Right kidney (tissue), 1 donor: Measurements from ENCODE around the gene COG5.

ENCODE experiments used
- DNase-seq: peaks from one replicate; pipeline ENCODE4 v3.0.0-alpha.2; 2016

Gene COG5

GRCh38 chr7:107506674-107507339 is 56.9 kb downstream of the COG5 start:
- DNase-seq, result peak; percentile 9

GRCh38 chr7:107505997-107506673 is 57.6 kb downstream of the COG5 start:
- DNase-seq, result peak; percentile 2

- DNase-seq, result no peak
Observed at GRCh38 chr7:107505362-107505761, 58.4 kb downstream of the COG5 start.

- no peak for DNase-seq
Observed at GRCh38 chr7:107503687-107504086, 60.0 kb downstream of the COG5 start.

GRCh38 chr7:107502797-107503196 is 60.9 kb downstream of the COG5 start:
- DNase-seq, result no peak

GRCh38 chr7:107502154-107502553 is 61.6 kb downstream of the COG5 start:
- DNase-seq, result no peak

- no peak for DNase-seq
Observed at GRCh38 chr7:107501593-107501992, 62.1 kb downstream of the COG5 start.

- DNase-seq, result no peak
Observed at GRCh38 chr7:107499731-107500130, 64.0 kb downstream of the COG5 start.

- no peak for DNase-seq
Observed at GRCh38 chr7:107495516-107495915, 68.2 kb downstream of the COG5 start.

- DNase-seq, result no peak
Observed at GRCh38 chr7:107494884-107495283, 68.8 kb downstream of the COG5 start.

- DNase-seq, result no peak
Observed at GRCh38 chr7:107494315-107494751, 69.4 kb downstream of the COG5 start.

GRCh38 chr7:107492875-107493274 is 70.8 kb downstream of the COG5 start:
- DNase-seq, result no peak

GRCh38 chr7:107486041-107486440 is 77.7 kb downstream of the COG5 start:
- no peak for DNase-seq

- no peak for DNase-seq
Observed at GRCh38 chr7:107482571-107482970, 81.1 kb downstream of the COG5 start.

- DNase-seq, result no peak
Observed at GRCh38 chr7:107480932-107481331, 82.8 kb downstream of the COG5 start.

- DNase-seq, result no peak
Observed at GRCh38 chr7:107479303-107479702, 84.4 kb downstream of the COG5 start.

- no peak for DNase-seq
Observed at GRCh38 chr7:107474104-107474521, 89.6 kb downstream of the COG5 start.

GRCh38 chr7:107472116-107472515 is 91.6 kb downstream of the COG5 start:
- DNase-seq, result no peak

GRCh38 chr7:107471292-107472070 is 92.2 kb downstream of the COG5 start:
- no peak for DNase-seq

- no peak for DNase-seq
Observed at GRCh38 chr7:107469929-107470328, 93.8 kb downstream of the COG5 start, which contains the start of gene GPR22. Gene GPR22, plus strand, starts transcription at chr7:107470057. Its CDS starts 4,004 bp downstream, at chr7:107474061.

- no peak for DNase-seq
Observed at GRCh38 chr7:107468824-107469223, 94.9 kb downstream of the COG5 start.

- DNase-seq, result no peak
Observed at GRCh38 chr7:107467972-107468371, 95.7 kb downstream of the COG5 start.

- no peak for DNase-seq
Observed at GRCh38 chr7:107464666-107465226, 99.0 kb downstream of the COG5 start.
